ENCODE results near the gene GARIN5A. TPM values are rescaled to one million over a fixed set of nuclear protein-coding genes. Genes with fewer than 3 reads are reported as not detected.
"Not testable (repeated sequence)": the region's sequence is repeated elsewhere in the genome, so short reads cannot be mapped to it uniquely, and the experiment has no call there.

Gene GARIN5A
- polyA plus RNA-seq, 1 donor = 5.5 TPM

DNA sequence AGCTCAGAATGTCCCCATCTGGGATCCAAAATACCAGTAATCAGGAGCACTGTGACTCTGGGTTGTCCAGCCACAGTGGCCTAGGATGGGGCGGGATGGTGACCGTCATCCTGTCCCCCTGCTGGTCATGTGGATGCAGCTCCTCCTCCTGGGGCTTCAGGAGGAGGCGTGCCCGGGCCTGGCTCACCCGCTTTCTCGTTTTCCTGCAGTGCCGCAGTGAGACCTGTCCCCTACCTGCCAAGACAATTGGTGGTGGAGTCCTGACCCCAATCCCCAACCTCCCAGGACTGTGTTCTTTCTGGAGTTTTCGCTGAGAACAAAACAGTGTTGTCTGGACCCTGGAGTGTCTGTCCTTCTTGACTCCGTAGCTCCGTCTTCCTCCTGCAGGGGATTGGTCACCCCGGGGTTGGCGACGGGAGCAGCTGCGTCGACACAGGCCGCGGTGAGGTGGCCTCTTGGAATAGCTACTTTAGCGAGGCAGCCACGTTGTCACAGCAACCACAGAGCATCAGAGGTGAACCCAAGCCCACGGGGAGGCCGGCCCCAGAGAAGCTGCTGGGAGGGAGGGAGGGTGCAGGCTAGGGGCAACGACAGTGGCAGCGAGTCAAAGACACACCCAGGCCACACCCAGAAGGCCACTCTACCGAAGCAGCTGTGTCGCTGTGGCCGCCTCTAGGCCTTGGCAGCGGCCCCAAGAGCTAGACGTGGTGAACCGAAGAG lies 10.5 kb downstream of the GARIN5A start:
- no peak for DNase-seq

DNA sequence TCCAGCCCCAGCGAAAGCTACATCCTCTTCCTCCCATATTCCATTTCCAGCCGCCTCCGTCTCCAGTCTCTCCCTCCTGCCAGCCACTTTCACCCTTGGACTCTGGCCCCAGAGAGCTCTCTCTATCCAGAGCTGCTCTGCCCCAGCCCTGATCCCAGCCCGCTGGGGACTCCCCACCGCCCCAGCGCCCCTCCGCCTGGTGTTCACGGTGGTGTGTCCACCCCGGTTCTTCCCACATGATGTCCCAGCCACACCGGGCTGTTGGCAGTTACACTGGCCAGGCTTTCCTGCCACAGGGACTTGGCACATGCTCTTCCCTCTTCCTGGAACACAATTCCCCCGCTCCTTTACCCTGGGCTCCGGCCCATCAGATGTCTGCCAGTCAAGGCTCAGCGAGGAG lies 11.6 kb downstream of the GARIN5A start:
- DNase-seq = no peak

GRCh38 chr19:50464348-50464747 lies 12.3 kb downstream of the GARIN5A start:
- no peak for DNase-seq

DNA sequence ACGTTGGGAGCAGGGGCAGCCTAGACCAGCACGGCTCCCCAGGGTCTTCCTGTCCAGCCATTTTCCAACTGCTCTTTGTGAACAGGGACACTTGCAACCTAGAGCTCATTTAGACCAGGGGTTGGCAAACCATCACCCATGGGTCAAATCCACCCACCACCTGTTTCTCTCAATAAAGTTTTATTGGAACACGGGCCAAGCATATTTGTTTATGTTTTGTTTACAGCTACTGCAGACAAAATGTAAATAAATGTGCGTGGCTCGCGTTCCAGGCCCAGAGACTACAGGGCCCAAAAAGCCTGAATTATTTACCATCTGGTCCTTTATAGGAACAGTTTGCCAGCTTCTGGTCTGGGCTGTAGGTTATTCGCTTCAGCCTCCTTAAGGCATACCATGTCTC lies 13.7 kb downstream of the GARIN5A start:
- DNase-seq = no peak

DNA sequence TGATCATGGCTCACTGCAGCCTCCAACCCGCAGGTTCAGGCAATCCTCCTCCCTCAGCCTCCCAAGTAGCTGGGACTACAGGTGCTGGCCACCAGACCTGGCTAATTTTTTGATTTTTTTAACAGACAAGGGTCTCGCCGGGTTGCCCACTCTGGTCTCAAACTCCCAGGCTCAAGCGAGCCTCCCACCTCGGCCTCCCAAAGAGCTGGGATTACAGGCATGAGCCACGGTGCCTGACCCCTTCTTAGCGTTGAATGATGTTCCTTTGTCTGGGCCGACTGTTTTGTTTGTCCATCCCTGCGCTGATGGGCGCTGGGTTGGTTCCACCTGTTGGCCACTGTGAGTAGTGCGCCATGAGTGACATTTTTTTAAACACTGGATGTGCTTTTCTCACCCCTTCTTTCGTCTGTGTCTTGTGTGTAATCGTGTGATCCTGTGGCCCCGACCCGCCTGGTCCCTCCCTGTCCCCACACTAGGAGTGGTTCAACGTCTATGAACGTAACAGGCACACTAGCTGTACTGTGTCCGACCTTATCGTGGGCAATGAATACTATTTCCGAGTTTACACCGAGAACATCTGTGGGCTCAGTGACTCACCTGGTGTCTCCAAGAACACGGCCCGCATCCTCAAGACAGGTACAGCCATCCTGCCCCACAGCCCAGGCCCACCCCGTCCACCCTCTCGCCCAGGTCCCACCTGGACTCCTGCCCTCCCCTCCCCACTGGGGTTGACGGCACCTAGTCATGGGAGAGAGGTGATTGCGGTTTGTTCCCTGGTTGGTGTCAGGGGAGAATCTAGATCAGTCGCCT lies 15.4 kb downstream of the GARIN5A start:
- DNase-seq = peak; percentile 67

DNA sequence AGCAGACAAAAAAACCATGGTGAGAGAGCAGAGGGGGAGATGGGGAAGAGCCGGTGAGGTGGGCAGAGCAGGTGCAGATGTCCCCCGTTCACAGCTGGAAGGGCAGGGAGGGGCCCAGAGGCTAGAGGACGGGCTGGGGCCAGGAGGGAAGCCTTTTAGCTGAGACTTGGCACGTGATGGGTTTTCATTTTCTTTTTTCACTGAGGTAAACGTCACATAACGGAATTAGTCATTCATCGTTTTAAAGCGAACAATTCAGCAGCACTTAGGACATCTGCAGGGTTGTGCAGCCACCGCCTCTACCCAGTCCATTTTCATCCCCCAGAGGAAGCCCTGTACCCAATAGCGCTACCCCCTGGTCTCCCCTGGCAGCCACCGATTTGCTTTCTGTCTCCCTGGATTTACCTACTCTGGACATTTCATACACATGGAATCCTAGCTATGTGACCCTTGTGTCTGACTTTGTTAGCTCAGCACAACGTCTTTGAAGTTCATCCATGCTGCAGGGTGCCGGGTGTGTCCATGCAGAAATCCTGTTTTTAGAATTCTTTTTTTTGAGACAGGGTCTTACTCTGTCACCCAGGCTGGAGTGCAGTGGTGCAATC lies 16.4 kb downstream of the GARIN5A start:
- DNase-seq = peak; percentile 34

DNA sequence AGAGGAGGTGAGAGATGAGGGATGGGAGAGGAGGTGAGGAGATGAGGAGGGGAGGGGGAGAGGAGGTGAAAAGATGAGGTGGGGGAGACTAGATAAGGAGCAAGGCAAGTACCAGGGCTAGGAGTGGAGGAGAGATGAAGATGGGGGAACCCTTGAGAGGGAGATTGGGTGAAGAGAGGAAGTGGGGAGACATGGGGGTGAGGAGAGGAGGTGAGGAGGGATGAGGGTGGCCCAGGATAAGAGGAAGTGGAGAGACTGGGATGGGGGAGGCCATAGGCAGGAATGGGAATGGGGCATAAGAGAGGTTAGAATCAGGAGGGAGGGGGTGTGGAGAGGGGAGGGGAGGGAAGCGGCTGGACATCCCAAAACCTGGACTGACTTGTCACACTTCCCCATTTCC lies 17.0 kb downstream of the GARIN5A start:
- no peak for DNase-seq

- DNase-seq = no peak
These were observed 17.6 kb downstream of the GARIN5A start for GRCh38 chr19:50459067-50459456.

GRCh38 chr19:50458396-50459066 lies 18.1 kb downstream of the GARIN5A start:
- no peak for DNase-seq

- no peak for DNase-seq
These were observed 19.3 kb downstream of the GARIN5A start for GRCh38 chr19:50457300-50457699.

GRCh38 chr19:50455992-50456391 lies 20.7 kb downstream of the GARIN5A start:
- no peak for DNase-seq

DNA sequence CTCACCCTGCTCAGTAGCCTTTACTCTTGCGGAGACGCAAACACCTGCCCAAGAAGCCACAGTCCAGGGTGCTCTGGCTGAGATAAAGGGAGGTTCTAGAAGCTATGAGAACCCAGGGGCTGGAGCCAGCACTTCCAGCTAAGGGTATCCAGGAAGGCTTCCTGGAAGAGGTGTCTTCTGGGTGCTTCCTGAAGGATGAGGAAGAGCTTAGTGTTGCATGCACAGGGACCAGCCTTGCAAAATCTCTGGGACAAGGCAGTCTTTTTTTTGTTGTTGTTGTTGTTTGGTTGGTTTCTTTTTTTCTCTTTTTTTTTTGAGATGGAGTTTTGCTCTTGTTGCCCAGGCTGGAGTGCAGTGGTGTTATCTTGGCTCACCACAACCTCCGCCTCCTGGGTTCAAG lies 23.4 kb downstream of the GARIN5A start:
- no peak for DNase-seq

- no peak for DNase-seq
These were observed 25.5 kb downstream of the GARIN5A start for GRCh38 chr19:50451223-50451534.

DNA sequence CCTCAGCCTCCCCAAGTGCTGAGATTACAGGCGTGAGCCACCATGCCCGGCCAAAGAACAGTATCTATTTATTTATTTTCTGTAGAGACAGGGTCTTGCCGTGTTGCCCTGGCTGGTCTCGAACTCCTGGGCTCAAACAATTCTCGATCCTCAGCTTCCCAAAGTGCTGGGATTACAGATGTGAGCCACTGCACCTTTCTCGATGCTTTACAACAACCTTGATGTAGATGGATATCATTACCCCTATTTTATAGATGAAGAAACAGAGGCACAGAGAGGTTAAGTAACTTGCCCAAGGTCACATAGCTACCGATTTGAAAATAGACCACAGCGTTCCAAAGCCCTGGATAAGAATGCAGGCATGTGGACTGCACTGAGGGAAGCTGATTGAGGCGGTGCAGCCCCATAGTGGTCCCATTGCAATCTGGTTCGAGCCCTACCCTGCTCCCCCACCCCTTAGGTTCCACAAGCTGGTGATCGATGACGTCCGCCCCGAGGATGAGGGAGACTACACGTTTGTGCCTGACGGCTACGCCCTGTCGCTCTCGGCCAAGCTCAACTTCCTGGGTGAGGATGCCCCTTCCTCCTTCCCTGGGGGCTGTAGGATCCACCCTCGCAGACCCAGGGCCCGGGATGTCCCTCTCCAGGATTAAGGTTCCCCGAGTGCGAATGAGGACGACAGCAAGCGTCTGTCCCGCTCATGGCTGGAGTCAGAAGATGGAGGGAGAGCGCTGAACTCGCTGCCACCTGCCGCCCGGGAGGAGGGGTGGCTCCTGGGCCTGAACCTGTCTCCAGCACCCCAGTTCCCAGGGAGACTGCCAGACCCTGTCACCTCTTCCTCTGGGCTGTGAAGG lies 26.1 kb downstream of the GARIN5A start:
- no peak for DNase-seq

DNA sequence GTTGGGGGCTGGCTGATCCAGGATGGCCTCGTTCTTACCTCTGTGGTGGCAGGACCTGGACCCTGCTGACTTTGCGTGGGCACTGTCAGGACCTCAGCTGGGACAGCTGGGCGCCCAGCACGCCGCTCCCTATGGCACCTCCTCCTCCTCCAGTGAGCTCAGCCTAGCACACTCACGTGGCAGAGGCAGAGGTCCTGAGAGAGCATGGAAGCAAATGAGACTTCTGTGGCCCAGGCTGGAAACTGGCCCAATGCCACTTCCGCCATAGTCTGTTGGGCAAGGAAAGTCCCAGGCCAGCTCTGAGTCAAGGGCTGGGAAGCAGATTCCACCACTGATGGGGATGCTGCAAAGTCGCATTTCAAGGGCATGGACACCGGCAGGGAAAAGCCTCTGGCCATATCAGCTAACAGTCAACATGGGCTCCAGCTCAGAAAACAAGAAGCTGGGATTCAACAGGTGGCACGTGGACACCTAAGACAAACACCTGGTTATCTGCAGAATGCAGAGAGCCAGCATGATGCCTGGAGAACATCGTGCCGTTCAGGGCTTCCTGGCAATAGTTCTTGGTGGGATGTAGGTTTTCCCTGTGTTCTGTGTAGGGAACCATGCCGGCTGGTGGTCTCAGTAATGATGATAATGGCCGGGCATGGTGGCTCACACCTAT lies 27.3 kb downstream of the GARIN5A start:
- no peak for DNase-seq

DNA sequence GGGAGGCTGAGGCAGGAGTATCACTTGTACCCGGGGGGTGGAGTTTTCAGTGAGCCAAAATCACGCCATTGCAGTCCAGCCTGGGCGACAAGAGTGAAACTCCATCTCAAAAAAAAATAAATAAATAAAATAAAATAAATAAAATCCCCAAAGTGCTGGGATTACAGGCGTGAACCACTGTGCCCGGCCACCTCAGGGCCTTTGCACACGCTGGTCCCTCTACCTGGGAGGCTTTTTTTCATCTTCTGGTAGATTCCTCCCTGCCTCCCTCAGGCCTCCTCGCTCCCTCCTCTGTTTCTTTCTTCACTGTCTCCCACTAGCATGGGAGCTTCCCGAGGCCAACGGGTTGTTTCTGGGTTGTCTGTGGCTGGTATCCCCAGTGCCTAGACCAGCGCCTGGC lies 28.9 kb downstream of the GARIN5A start:
- DNase-seq = no peak

DNA sequence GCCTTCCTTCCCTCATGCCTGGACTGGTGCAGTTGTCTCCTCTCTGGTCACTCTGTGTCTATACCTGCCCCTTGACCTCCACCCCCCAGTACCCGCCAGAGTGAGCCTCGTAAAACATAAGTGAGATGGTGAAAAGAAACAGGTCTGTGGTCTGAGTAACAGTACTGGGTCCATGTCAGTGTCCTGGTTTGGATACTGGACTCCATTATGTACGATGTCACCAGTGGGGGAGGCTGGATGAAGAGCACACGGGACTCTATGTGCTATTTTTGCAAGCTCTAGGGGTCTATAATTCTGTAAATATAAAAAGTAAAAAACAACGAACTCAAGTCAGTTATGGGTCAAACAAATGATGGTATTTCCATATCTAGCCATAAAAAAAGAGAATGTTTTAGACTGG lies 29.6 kb downstream of the GARIN5A start:
- DNase-seq = no peak

DNA sequence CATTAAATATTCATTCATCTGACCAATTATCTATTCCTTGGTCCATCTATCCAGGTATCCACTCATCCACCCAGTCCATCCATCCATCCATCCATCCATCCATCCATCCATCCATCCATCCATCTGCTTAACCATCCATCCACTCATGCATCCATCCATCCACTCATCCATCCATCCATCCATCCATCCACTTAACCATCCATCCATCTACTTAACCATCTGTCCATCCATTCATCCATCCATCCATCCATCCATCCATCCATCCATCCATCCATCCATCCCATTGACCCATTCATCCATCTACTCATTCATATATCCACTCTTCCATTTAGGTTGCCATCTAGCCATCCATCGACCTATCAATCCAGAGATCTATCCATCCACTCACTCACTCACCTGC lies 32.6 kb downstream of the GARIN5A start:
- DNase-seq = no peak

DNA sequence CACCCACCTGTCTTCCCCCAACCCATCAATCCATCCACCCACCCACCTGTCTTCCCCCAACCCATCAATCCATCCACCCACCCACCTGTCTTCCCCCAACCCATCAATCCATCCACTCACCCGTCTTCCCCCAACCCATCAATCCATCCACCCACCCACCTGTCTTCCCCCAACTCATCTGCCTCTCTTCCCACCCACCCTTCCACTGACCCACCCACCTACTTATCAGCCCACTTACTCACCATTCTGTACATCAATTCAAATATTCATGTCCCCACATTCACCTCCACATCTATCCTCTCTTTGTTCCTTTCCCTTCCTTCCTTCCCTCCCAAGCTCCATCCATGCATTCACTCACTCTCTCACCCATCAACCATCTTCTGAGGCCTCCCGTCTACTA lies 37.5 kb downstream of the GARIN5A start:
- not testable (repeated sequence) for DNase-seq

GRCh38 chr19:50437862-50438449 lies 38.7 kb downstream of the GARIN5A start:
- no peak for DNase-seq

GRCh38 chr19:50435627-50436026 lies 41.0 kb downstream of the GARIN5A start:
- no peak for DNase-seq
